HepG2 (cell line): ENCODE data around the gene PPP4R4. TPM values are rescaled to one million over a fixed set of nuclear protein-coding genes. Genes with fewer than 3 reads are reported as not detected.
A peak's percentile ranks its signal among the peaks of the same experiment; 100 is the strongest.

Experiments
- ARNT ChIP-seq: fragments of 450-650 bp; IDR thresholded peaks from 2 replicates; pipeline ENCODE4 v1.6.1; 2017
- CEBPG ChIP-seq: IDR thresholded peaks from 2 replicates; pipeline ENCODE4 v1.6.1; 2016
- ESRRA ChIP-seq: sonication (generic); formaldehyde crosslinking; IDR thresholded peaks from 2 replicates; pipeline ENCODE4 v1.5.1; 2020; ENCODE audit warnings: mild to moderate bottlenecking, low read depth, missing genetic modification reagents
- FOSL1 ChIP-seq: sonication (generic); formaldehyde crosslinking; IDR thresholded peaks from 2 replicates; pipeline ENCODE4 v1.9.0; 2021; ENCODE audit warnings: missing genetic modification reagents, borderline replicate concordance
- MATR3 ChIP-seq: sonication (generic); formaldehyde crosslinking; IDR thresholded peaks from 2 replicates; pipeline ENCODE4 v1.4.0; 2020; ENCODE audit warnings: missing genetic modification reagents
- MED13 ChIP-seq: sonication (generic); formaldehyde crosslinking; IDR thresholded peaks from 2 replicates; pipeline ENCODE4 v1.5.0; 2020; ENCODE audit warnings: missing genetic modification reagents
- MEIS1 ChIP-seq: sonication (generic); formaldehyde crosslinking; IDR thresholded peaks from 2 replicates; pipeline ENCODE4 v1.9.0; 2021; ENCODE audit warnings: mild to moderate bottlenecking, missing genetic modification reagents, moderate library complexity, borderline replicate concordance
- MTF1 ChIP-seq: sonication (generic); formaldehyde crosslinking; IDR thresholded peaks from 2 replicates; pipeline ENCODE4 v1.5.0; 2020; ENCODE audit warnings: missing genetic modification reagents
- NFE2L1 ChIP-seq: sonication (generic); formaldehyde crosslinking; IDR thresholded peaks from 2 replicates; pipeline ENCODE4 v1.4.0; 2020; ENCODE audit warnings: missing genetic modification reagents, mild to moderate bottlenecking, borderline replicate concordance
- NFYC ChIP-seq: IDR thresholded peaks from 2 replicates; pipeline ENCODE4 v1.6.1; 2016; ENCODE audit warnings: missing genetic modification reagents, missing compliant biosample characterization
- RCOR2 ChIP-seq: IDR thresholded peaks from 2 replicates; pipeline ENCODE4 v1.6.1; 2016; ENCODE audit warnings: missing biosample characterization, missing genetic modification reagents
- REPIN1 ChIP-seq: sonication (generic); formaldehyde crosslinking; IDR thresholded peaks from 2 replicates; pipeline ENCODE4 v1.8.0; 2022; ENCODE audit warnings: missing genetic modification reagents, low read depth, mild to moderate bottlenecking, borderline replicate concordance
- REXO4 ChIP-seq: sonication (generic); formaldehyde crosslinking; IDR thresholded peaks from 2 replicates; pipeline ENCODE4 v1.8.0; 2022; ENCODE audit warnings: missing genetic modification reagents, mild to moderate bottlenecking, borderline replicate concordance
- SNAPC5 ChIP-seq: sonication (generic); formaldehyde crosslinking; IDR thresholded peaks from 2 replicates; pipeline ENCODE4 v1.8.1; 2023; ENCODE audit warnings: mild to moderate bottlenecking, missing genetic modification reagents, borderline replicate concordance
- TRIM24 ChIP-seq: sonication (generic); formaldehyde crosslinking; IDR thresholded peaks from 2 replicates; pipeline ENCODE4 v1.8.0; 2022; ENCODE audit warnings: mild to moderate bottlenecking, missing genetic modification reagents
- ZNF101 ChIP-seq: sonication (generic); formaldehyde crosslinking; IDR thresholded peaks from 2 replicates; pipeline ENCODE4 v1.4.0; 2020; ENCODE audit warnings: mild to moderate bottlenecking, low read depth, missing genetic modification reagents, borderline replicate concordance
- ZNF557 ChIP-seq: sonication (generic); formaldehyde crosslinking; IDR thresholded peaks from 2 replicates; pipeline ENCODE4 v1.4.0; 2020; ENCODE audit warnings: missing genetic modification reagents
- ZNF564 ChIP-seq: sonication (generic); formaldehyde crosslinking; IDR thresholded peaks from 2 replicates; pipeline ENCODE4 v1.8.1; 2023; ENCODE audit warnings: mild to moderate bottlenecking, missing genetic modification reagents
- ZNF614 ChIP-seq: IDR thresholded peaks from 2 replicates; pipeline ENCODE4 v1.6.1; 2018; ENCODE audit warnings: missing biosample characterization, missing genetic modification reagents, inconsistent platforms, borderline replicate concordance
- ZNF740 ChIP-seq: sonication (generic); formaldehyde crosslinking; IDR thresholded peaks from 2 replicates; pipeline ENCODE4 v1.4.0; 2020; ENCODE audit warnings: missing genetic modification reagents
- ZNF773 ChIP-seq: sonication (generic); formaldehyde crosslinking; IDR thresholded peaks from 2 replicates; pipeline ENCODE4 v1.4.0; 2020; ENCODE audit warnings: missing genetic modification reagents, borderline replicate concordance
- ZNF781 ChIP-seq: sonication (generic); formaldehyde crosslinking; IDR thresholded peaks from 2 replicates; pipeline ENCODE4 v1.5.1; 2020; ENCODE audit warnings: borderline replicate concordance, mild to moderate bottlenecking, missing genetic modification reagents; ENCODE audit errors: not compliant biosample characterization
- polyA plus RNA-seq, 8 experiments: library from polyadenylated mRNA; depleted of rRNA in 3 of 8; stranded (reverse) in 7 of 8; unstranded in 1 of 8; fragments of >200 nt; fragmentation: Illumina TruSeq in 4 of 8; extraction: Trizol in 4 of 8; gene quantifications; 2 replicates each; pipeline versions ENCODE4 v1.2.1 to v1.2.3, GENCODE V29; 2011 to 2016; ENCODE audit warnings: low read depth in 4 of 8, missing spikeins in 1 of 8, mixed read lengths in 1 of 8; ENCODE audit not compliant: insufficient read depth in 1 of 8
- total RNA-seq, 5 experiments: library from RNA; depleted of rRNA; stranded (reverse); fragments of >200 nt; fragmentation: Illumina TruSeq; extraction: Trizol; gene quantifications; 2 replicates each; pipeline ENCODE4 v1.2.3, GENCODE V29; 2016; ENCODE audit warnings: low read depth in 1 of 5
- TF ChIP-seq, protein P1 (sequence below): sonication (generic); formaldehyde crosslinking; IDR thresholded peaks from 2 replicates; pipeline ENCODE4 v1.5.0; 2020; ENCODE audit warnings: mild to moderate bottlenecking, missing genetic modification reagents
- TF ChIP-seq, protein P2 (sequence below): sonication (generic); formaldehyde crosslinking; IDR thresholded peaks from 2 replicates; pipeline ENCODE4 v1.4.0; 2020; ENCODE audit warnings: missing genetic modification reagents
- TF ChIP-seq, protein P3 (sequence below): sonication (generic); formaldehyde crosslinking; IDR thresholded peaks from 2 replicates; pipeline ENCODE4 v1.5.0; 2020; ENCODE audit warnings: missing genetic modification reagents, mild to moderate bottlenecking, borderline replicate concordance

PPP4R4 gene
- total and polyA plus RNA-seq, 2 of the 13 experiments (the other 11 are each of a cell fraction or from before 2014, with no cell fraction given), result 9.5 to 19.8 TPM

DNA sequence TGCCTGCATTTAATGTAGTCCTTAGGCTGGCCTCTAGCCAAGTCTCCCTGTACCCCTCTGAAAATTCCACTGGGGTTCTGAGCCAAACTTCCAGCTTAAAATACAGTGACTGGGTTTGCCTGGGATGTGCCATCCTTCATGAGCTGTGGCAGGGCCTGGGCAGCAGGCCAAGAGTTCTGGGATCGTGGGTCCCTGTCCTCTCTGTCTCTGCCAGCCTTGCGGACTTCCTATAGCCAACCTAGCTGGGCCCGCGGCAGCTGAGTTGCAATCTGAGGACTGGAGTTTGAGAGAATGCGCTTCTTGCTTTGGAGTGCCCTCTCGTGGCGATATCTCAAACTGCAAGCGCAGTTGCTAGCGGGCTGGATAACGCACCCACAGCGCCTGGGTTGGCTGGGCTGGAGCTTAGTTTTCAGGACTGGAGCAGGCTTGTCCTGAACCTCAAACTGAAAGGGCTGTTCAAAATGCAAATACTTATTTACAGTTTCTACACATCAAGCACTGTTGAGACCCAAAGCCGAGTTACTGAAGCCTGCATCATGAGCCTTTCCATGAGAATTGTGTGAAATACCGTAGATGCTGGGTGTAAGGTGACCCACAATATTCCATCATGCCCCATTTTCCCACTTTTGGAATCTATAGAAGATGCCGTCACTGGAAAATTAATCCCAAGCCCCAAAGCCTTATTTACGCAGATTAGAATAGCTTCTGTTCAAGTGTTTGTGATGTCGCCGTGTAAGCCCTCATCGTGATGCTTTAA is 37.4 kb upstream of the PPP4R4 start (continued):
- TF ChIP-seq RCOR2 (CRISPR knock-in tag) (no peak), MATR3 (CRISPR knock-in tag) (no peak), ZNF614 (peak; percentile 65; the same call in 1 of the 2 replicates), ZNF557 (CRISPR knock-in tag) (no peak), ESRRA (CRISPR knock-in tag) (no peak), ARNT (no peak), MEIS1 (CRISPR knock-in tag) (no peak), ZNF564 (CRISPR knock-in tag) (no peak), CEBPG (peak; percentile 58), MED13 (no peak), ZNF781 (CRISPR knock-in tag) (no peak), FOSL1 (CRISPR knock-in tag) (no peak), REXO4 (no peak), ZNF773 (CRISPR knock-in tag) (no peak), REPIN1 (CRISPR knock-in tag) (0 out of 2 replicates have a peak, but pooled peaks have one; percentile 40), NFE2L1 (CRISPR knock-in tag) (no peak), TRIM24 (CRISPR knock-in tag) (no peak), SNAPC5 (CRISPR knock-in tag) (no peak), ZNF740 (no peak), MTF1 (no peak), NFYC (CRISPR knock-in tag) (no peak), ZNF101 (CRISPR knock-in tag) (no peak)
- TF ChIP-seq, protein P1, sequence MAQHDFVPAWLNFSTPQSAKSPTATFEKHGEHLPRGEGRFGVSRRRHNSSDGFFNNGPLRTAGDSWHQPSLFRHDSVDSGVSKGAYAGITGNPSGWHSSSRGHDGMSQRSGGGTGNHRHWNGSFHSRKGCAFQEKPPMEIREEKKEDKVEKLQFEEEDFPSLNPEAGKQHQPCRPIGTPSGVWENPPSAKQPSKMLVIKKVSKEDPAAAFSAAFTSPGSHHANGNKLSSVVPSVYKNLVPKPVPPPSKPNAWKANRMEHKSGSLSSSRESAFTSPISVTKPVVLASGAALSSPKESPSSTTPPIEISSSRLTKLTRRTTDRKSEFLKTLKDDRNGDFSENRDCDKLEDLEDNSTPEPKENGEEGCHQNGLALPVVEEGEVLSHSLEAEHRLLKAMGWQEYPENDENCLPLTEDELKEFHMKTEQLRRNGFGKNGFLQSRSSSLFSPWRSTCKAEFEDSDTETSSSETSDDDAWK (CRISPR knock-in tag), result no peak
- TF ChIP-seq, protein P2, sequence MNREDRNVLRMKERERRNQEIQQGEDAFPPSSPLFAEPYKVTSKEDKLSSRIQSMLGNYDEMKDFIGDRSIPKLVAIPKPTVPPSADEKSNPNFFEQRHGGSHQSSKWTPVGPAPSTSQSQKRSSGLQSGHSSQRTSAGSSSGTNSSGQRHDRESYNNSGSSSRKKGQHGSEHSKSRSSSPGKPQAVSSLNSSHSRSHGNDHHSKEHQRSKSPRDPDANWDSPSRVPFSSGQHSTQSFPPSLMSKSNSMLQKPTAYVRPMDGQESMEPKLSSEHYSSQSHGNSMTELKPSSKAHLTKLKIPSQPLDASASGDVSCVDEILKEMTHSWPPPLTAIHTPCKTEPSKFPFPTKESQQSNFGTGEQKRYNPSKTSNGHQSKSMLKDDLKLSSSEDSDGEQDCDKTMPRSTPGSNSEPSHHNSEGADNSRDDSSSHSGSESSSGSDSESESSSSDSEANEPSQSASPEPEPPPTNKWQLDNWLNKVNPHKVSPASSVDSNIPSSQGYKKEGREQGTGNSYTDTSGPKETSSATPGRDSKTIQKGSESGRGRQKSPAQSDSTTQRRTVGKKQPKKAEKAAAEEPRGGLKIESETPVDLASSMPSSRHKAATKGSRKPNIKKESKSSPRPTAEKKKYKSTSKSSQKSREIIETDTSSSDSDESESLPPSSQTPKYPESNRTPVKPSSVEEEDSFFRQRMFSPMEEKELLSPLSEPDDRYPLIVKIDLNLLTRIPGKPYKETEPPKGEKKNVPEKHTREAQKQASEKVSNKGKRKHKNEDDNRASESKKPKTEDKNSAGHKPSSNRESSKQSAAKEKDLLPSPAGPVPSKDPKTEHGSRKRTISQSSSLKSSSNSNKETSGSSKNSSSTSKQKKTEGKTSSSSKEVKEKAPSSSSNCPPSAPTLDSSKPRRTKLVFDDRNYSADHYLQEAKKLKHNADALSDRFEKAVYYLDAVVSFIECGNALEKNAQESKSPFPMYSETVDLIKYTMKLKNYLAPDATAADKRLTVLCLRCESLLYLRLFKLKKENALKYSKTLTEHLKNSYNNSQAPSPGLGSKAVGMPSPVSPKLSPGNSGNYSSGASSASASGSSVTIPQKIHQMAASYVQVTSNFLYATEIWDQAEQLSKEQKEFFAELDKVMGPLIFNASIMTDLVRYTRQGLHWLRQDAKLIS (CRISPR knock-in tag), result no peak
- TF ChIP-seq, protein P3, sequence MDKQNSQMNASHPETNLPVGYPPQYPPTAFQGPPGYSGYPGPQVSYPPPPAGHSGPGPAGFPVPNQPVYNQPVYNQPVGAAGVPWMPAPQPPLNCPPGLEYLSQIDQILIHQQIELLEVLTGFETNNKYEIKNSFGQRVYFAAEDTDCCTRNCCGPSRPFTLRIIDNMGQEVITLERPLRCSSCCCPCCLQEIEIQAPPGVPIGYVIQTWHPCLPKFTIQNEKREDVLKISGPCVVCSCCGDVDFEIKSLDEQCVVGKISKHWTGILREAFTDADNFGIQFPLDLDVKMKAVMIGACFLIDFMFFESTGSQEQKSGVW (CRISPR knock-in tag), result no peak
